Spleen (tissue), 7 donors: ENCODE results near the gene PLCB1.

Source experiments
- POLR2A ChIP-seq, 3 donors: fragments of 450-650 bp; IDR thresholded peaks; one replicate each; pipeline ENCODE4 v1.5.1; 2017; ENCODE audit warnings: antibody characterized with exemption in 3 of 3, mild to moderate bottlenecking in 1 of 3
- POLR2AphosphoS5 ChIP-seq, 3 donors: sonication (generic); formaldehyde crosslinking; IDR thresholded peaks; one replicate each; pipeline ENCODE4 v1.5.1; 2017; ENCODE audit warnings: antibody characterized with exemption in 3 of 3
- TF ChIP-seq, protein P1 (sequence below), 11 experiments: fragments of 200-600 bp in 7 of 11; fragments of 450-650 bp in 4 of 11; sonication (generic) in 4 of 11; IDR thresholded peaks in 8 of 11; conservative IDR thresholded peaks in 3 of 11; 1 replicate in 7 of 11; 2 replicates in 4 of 11; pipeline versions ENCODE4 v1.4.0 to v1.8.0; 2016 to 2021; ENCODE audit warnings: antibody characterized with exemption in 11 of 11, inconsistent platforms in 4 of 11, mild to moderate bottlenecking in 1 of 11
- donor health status: DM: no; HTN: no; CAD: no; lungs with moderate emphysema.
- donor health status: DM: no; HTN: no; CAD: no.
- donor health status: DM: no; HTN: no; CAD: no.

- TF ChIP-seq, protein P1, sequence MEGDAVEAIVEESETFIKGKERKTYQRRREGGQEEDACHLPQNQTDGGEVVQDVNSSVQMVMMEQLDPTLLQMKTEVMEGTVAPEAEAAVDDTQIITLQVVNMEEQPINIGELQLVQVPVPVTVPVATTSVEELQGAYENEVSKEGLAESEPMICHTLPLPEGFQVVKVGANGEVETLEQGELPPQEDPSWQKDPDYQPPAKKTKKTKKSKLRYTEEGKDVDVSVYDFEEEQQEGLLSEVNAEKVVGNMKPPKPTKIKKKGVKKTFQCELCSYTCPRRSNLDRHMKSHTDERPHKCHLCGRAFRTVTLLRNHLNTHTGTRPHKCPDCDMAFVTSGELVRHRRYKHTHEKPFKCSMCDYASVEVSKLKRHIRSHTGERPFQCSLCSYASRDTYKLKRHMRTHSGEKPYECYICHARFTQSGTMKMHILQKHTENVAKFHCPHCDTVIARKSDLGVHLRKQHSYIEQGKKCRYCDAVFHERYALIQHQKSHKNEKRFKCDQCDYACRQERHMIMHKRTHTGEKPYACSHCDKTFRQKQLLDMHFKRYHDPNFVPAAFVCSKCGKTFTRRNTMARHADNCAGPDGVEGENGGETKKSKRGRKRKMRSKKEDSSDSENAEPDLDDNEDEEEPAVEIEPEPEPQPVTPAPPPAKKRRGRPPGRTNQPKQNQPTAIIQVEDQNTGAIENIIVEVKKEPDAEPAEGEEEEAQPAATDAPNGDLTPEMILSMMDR (IDR thresholded peaks at IDR 0.05 in 8 of 11, conservative IDR thresholded peaks at IDR 0.05 in 3 of 11) = no peak
- TF ChIP-seq POLR2A (IDR thresholded peaks at IDR 0.05) (no peak), POLR2AphosphoS5 (IDR thresholded peaks at IDR 0.05) (no peak)
These were observed 188.2 kb downstream of the PLCB1 start for GRCh38 chr20:8320306-8320705.
